ENCODE results near the gene UBE2QL1. TPM values are rescaled to one million over a fixed set of nuclear protein-coding genes. Genes with fewer than 3 reads are reported as not detected.

The UBE2QL1 gene
- total and polyA plus RNA-seq, 2 of the 8 experiments (the other 6 are each of a cell fraction or from before 2014, with no cell fraction given): 0.43 to 0.65 TPM

DNA sequence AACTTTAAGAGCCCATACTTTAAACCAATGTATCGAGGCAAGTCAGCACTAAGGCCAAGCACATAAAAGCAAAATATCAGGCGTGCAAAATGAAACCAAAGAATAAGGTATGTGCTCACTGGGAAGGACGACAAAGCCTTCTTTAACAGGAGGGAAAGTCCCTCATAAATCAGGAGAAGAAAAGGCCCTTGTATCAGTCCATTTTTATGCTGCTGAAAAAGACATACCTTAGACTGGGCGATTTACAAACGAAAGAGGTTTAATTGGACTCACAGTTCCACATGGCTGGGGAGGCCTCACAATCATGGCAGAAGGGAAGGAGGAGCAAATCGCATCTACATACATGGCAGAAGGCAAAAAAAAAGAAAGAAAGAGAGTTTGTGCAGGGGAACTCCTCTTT, 68.9 kb downstream of the UBE2QL1 start (continued):
- TF ChIP-seq, protein P1, sequence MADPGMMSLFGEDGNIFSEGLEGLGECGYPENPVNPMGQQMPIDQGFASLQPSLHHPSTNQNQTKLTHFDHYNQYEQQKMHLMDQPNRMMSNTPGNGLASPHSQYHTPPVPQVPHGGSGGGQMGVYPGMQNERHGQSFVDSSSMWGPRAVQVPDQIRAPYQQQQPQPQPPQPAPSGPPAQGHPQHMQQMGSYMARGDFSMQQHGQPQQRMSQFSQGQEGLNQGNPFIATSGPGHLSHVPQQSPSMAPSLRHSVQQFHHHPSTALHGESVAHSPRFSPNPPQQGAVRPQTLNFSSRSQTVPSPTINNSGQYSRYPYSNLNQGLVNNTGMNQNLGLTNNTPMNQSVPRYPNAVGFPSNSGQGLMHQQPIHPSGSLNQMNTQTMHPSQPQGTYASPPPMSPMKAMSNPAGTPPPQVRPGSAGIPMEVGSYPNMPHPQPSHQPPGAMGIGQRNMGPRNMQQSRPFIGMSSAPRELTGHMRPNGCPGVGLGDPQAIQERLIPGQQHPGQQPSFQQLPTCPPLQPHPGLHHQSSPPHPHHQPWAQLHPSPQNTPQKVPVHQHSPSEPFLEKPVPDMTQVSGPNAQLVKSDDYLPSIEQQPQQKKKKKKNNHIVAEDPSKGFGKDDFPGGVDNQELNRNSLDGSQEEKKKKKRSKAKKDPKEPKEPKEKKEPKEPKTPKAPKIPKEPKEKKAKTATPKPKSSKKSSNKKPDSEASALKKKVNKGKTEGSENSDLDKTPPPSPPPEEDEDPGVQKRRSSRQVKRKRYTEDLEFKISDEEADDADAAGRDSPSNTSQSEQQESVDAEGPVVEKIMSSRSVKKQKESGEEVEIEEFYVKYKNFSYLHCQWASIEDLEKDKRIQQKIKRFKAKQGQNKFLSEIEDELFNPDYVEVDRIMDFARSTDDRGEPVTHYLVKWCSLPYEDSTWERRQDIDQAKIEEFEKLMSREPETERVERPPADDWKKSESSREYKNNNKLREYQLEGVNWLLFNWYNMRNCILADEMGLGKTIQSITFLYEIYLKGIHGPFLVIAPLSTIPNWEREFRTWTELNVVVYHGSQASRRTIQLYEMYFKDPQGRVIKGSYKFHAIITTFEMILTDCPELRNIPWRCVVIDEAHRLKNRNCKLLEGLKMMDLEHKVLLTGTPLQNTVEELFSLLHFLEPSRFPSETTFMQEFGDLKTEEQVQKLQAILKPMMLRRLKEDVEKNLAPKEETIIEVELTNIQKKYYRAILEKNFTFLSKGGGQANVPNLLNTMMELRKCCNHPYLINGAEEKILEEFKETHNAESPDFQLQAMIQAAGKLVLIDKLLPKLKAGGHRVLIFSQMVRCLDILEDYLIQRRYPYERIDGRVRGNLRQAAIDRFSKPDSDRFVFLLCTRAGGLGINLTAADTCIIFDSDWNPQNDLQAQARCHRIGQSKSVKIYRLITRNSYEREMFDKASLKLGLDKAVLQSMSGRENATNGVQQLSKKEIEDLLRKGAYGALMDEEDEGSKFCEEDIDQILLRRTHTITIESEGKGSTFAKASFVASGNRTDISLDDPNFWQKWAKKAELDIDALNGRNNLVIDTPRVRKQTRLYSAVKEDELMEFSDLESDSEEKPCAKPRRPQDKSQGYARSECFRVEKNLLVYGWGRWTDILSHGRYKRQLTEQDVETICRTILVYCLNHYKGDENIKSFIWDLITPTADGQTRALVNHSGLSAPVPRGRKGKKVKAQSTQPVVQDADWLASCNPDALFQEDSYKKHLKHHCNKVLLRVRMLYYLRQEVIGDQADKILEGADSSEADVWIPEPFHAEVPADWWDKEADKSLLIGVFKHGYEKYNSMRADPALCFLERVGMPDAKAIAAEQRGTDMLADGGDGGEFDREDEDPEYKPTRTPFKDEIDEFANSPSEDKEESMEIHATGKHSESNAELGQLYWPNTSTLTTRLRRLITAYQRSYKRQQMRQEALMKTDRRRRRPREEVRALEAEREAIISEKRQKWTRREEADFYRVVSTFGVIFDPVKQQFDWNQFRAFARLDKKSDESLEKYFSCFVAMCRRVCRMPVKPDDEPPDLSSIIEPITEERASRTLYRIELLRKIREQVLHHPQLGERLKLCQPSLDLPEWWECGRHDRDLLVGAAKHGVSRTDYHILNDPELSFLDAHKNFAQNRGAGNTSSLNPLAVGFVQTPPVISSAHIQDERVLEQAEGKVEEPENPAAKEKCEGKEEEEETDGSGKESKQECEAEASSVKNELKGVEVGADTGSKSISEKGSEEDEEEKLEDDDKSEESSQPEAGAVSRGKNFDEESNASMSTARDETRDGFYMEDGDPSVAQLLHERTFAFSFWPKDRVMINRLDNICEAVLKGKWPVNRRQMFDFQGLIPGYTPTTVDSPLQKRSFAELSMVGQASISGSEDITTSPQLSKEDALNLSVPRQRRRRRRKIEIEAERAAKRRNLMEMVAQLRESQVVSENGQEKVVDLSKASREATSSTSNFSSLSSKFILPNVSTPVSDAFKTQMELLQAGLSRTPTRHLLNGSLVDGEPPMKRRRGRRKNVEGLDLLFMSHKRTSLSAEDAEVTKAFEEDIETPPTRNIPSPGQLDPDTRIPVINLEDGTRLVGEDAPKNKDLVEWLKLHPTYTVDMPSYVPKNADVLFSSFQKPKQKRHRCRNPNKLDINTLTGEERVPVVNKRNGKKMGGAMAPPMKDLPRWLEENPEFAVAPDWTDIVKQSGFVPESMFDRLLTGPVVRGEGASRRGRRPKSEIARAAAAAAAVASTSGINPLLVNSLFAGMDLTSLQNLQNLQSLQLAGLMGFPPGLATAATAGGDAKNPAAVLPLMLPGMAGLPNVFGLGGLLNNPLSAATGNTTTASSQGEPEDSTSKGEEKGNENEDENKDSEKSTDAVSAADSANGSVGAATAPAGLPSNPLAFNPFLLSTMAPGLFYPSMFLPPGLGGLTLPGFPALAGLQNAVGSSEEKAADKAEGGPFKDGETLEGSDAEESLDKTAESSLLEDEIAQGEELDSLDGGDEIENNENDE (IDR thresholded peaks at IDR 0.05; ENCODE audit: insufficient replicate concordance, low read length): no peak
- TF ChIP-seq CBX8 (IDR thresholded peaks at IDR 0.05; ENCODE audit: borderline replicate concordance, low read depth, low read length) (no peak), CHD1 (IDR thresholded peaks at IDR 0.05; ENCODE audit: low read depth, low read length) (no peak), POLR2A (IDR thresholded peaks at IDR 0.05; ENCODE audit: control extremely low read depth in 1 of 2, low read depth in 2 of 2, low read length in 2 of 2) (no peak), TCF12 (IDR thresholded peaks at IDR 0.05; ENCODE audit: low read depth, low read length) (no peak), RNF2 (IDR thresholded peaks at IDR 0.05; ENCODE audit: borderline replicate concordance, low read depth, low read length, missing control alignments, poor library complexity, severe bottlenecking) (no peak), EGR1 (IDR thresholded peaks at IDR 0.05; ENCODE audit: borderline replicate concordance, low read depth, low read length) (no peak), RFX5 (IDR thresholded peaks at IDR 0.05; ENCODE audit: borderline replicate concordance, low read depth, low read length) (no peak), BRCA1 (IDR thresholded peaks at IDR 0.05; ENCODE audit: low read depth, low read length) (no peak), TEAD4 (IDR thresholded peaks at IDR 0.05; ENCODE audit: low read depth, low read length) (no peak), TBP (IDR thresholded peaks at IDR 0.05; ENCODE audit: low read depth, low read length) (no peak)
- TF ChIP-seq, protein P2, sequence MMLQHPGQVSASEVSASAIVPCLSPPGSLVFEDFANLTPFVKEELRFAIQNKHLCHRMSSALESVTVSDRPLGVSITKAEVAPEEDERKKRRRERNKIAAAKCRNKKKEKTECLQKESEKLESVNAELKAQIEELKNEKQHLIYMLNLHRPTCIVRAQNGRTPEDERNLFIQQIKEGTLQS (IDR thresholded peaks at IDR 0.05; ENCODE audit: insufficient read depth, low read depth, low read length): no peak

Measured in H1 (cell line).